ENCODE results near the gene NDNF. TPM values are rescaled to one million over a fixed set of nuclear protein-coding genes. Genes with fewer than 3 reads are reported as not detected.

The NDNF gene
- total and polyA plus RNA-seq, 2 donors (not counting 1 experiment from before 2014, with no cell fraction given): 6.4 to 9.6 TPM

DNA sequence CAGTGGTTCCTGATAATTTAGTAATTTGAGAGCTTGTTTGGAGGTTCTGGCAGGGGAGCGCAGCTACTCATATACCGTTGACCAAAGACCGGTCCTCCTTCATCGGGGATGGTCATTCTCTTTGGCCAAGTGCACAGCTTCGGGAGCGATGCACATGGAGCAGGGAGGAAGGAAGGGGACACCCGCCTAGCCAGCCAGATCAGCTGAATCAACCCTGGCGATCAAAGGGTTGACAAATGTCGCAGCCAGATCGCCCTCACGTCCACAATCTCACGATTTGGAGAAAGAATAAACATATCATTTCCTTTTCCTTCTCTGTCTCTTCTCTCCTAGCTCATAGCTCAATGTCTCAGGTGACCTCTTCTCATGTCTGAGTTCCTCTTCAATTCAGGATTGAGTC is 11.1 kb downstream of the NDNF start:
- no peak for TF ChIP-seq EZH2 (IDR thresholded peaks at IDR 0.05; ENCODE audit: low read length, missing control alignments)
- TF ChIP-seq, protein P1, sequence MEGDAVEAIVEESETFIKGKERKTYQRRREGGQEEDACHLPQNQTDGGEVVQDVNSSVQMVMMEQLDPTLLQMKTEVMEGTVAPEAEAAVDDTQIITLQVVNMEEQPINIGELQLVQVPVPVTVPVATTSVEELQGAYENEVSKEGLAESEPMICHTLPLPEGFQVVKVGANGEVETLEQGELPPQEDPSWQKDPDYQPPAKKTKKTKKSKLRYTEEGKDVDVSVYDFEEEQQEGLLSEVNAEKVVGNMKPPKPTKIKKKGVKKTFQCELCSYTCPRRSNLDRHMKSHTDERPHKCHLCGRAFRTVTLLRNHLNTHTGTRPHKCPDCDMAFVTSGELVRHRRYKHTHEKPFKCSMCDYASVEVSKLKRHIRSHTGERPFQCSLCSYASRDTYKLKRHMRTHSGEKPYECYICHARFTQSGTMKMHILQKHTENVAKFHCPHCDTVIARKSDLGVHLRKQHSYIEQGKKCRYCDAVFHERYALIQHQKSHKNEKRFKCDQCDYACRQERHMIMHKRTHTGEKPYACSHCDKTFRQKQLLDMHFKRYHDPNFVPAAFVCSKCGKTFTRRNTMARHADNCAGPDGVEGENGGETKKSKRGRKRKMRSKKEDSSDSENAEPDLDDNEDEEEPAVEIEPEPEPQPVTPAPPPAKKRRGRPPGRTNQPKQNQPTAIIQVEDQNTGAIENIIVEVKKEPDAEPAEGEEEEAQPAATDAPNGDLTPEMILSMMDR (conservative IDR thresholded peaks at IDR 0.05 in 1 of 2, IDR thresholded peaks at IDR 0.05 in 1 of 2; ENCODE audit: low read depth in 1 of 2, low read length in 2 of 2): no peak
- no peak overlapping the region for H3K27ac ChIP-seq (ENCODE audit: insufficient read depth, low read length)
- H3K4me3 ChIP-seq (replicated peaks in 1 of 4; ENCODE audit: control extremely low read depth in 1 of 4, insufficient read depth in 1 of 4, low read depth in 3 of 4, low read length in 4 of 4): no peak overlapping the region
- no peaks in the 10 kb centered on the region for H4K20me1 ChIP-seq (ENCODE audit: control insufficient read depth, extremely low read depth, insufficient read depth, low read length)
- no peak for DNase-seq (ENCODE audit: low read depth in 2 of 2)
- no peaks in the 10 kb centered on the region for H3K79me2 ChIP-seq (ENCODE audit: control insufficient read depth, insufficient read depth, low read length)
- H3K4me2 ChIP-seq (ENCODE audit: extremely low read depth, insufficient read depth, low read length): no peak overlapping the region
- no peaks in the 10 kb centered on the region for H3K36me3 ChIP-seq (ENCODE audit: control insufficient read depth, insufficient read depth, low read length)
- H3K4me1 ChIP-seq (ENCODE audit: control insufficient read depth, extremely low read depth, insufficient read depth, low read length): no peaks in the 10 kb centered on the region
- no peaks in the 10 kb centered on the region for H3K27me3 ChIP-seq (ENCODE audit: control insufficient read depth, insufficient read depth, low read length)
- H2AFZ ChIP-seq (ENCODE audit: low read length): peak overlapping the region; percentile 68
- H3K9me3 ChIP-seq (ENCODE audit: control insufficient read depth, insufficient read depth, low read depth, low read length): no peaks in the 10 kb centered on the region
- no peak overlapping the region for H3K9ac ChIP-seq (ENCODE audit: insufficient read depth, low read length)

DNA sequence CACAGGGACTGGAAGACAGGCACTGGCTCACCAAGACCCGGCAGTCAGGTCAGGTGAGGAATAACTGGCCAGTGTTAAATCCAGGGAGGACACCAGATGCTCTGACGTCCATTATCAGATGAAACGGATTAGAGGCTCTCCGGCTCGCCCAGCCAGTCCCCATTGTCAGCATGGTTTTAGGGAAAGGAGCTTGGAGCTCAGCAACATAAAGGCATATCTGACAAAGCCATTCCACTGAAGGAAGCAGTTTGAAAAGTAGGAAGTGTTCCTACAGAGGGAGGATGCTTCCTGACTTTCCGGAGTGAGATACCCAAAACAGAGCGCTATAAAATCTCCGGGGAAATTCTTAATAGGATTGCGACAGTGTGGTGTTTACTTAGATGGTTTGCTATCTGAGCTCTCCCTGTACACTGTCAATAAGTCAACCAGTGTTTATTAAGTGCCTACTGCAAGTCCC is 14.8 kb downstream of the NDNF start:
- no peak overlapping the region for H3K4me2 ChIP-seq (ENCODE audit: extremely low read depth, insufficient read depth, low read length)
- TF ChIP-seq, protein P1 (conservative IDR thresholded peaks at IDR 0.05 in 1 of 2, IDR thresholded peaks at IDR 0.05 in 1 of 2; ENCODE audit: low read depth in 1 of 2, low read length in 2 of 2): no peak
- no peak for TF ChIP-seq EZH2 (IDR thresholded peaks at IDR 0.05; ENCODE audit: low read length, missing control alignments)
- no peaks in the 10 kb centered on the region for H3K79me2 ChIP-seq (ENCODE audit: control insufficient read depth, insufficient read depth, low read length)
- no peaks in the 10 kb centered on the region for H3K36me3 ChIP-seq (ENCODE audit: control insufficient read depth, insufficient read depth, low read length)
- no peak overlapping the region for H3K4me3 ChIP-seq (replicated peaks in 1 of 4; ENCODE audit: control extremely low read depth in 1 of 4, insufficient read depth in 1 of 4, low read depth in 3 of 4, low read length in 4 of 4)
- H3K4me1 ChIP-seq (ENCODE audit: control insufficient read depth, extremely low read depth, insufficient read depth, low read length): no peaks in the 10 kb centered on the region
- no peaks in the 10 kb centered on the region for H3K27me3 ChIP-seq (ENCODE audit: control insufficient read depth, insufficient read depth, low read length)
- no peaks in the 10 kb centered on the region for H3K9me3 ChIP-seq (ENCODE audit: control insufficient read depth, insufficient read depth, low read depth, low read length)
- no peak for DNase-seq (ENCODE audit: low read depth in 2 of 2)
- no peak overlapping the region for H3K9ac ChIP-seq (ENCODE audit: insufficient read depth, low read length)
- H3K27ac ChIP-seq (ENCODE audit: insufficient read depth, low read length): no peak overlapping the region
- H2AFZ ChIP-seq (ENCODE audit: low read length): no peak overlapping the region
- H4K20me1 ChIP-seq (ENCODE audit: control insufficient read depth, extremely low read depth, insufficient read depth, low read length): no peaks in the 10 kb centered on the region

DNA sequence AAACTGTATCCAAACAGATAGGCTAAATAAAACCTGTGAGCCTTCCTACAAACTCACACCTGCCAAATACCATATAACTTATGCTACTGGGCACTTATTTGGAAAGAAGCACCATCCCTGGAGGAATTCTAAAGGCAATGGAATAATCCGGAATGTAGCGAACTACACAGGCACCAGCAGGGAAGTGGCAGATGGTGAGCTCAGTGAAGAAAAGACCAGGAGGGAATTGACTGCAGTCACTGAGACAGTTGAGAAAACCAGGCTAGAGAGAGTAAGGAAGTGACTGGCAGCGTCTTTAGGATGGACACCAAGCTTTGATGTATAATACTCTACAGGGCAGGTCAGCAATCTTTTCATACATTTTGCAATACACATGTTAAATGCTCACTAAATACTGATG is 16.3 kb downstream of the NDNF start:
- Histone ChIP-seq H3K9me3 (ENCODE audit: control insufficient read depth, insufficient read depth, low read depth, low read length) (no peaks in the 10 kb centered on the region), H4K20me1 (ENCODE audit: control insufficient read depth, extremely low read depth, insufficient read depth, low read length) (no peaks in the 10 kb centered on the region), H2AFZ (ENCODE audit: low read length) (no peak overlapping the region), H3K4me1 (ENCODE audit: control insufficient read depth, extremely low read depth, insufficient read depth, low read length) (no peaks in the 10 kb centered on the region), H3K27ac (ENCODE audit: insufficient read depth, low read length) (no peak overlapping the region), H3K79me2 (ENCODE audit: control insufficient read depth, insufficient read depth, low read length) (no peaks in the 10 kb centered on the region), H3K36me3 (ENCODE audit: control insufficient read depth, insufficient read depth, low read length) (no peaks in the 10 kb centered on the region), H3K4me3 (replicated peaks in 1 of 4; ENCODE audit: control extremely low read depth in 1 of 4, insufficient read depth in 1 of 4, low read depth in 3 of 4, low read length in 4 of 4) (no peak overlapping the region), H3K4me2 (ENCODE audit: extremely low read depth, insufficient read depth, low read length) (no peak overlapping the region), H3K9ac (ENCODE audit: insufficient read depth, low read length) (no peak overlapping the region), H3K27me3 (ENCODE audit: control insufficient read depth, insufficient read depth, low read length) (no peaks in the 10 kb centered on the region)
- TF ChIP-seq, protein P1 (conservative IDR thresholded peaks at IDR 0.05 in 1 of 2, IDR thresholded peaks at IDR 0.05 in 1 of 2; ENCODE audit: low read depth in 1 of 2, low read length in 2 of 2): no peak
- no peak for TF ChIP-seq EZH2 (IDR thresholded peaks at IDR 0.05; ENCODE audit: low read length, missing control alignments)
- no peak for DNase-seq (ENCODE audit: low read depth in 2 of 2)

Measured in fibroblast of lung (primary cell).